ENCODE data around the gene HTR3C. TPM values are rescaled to one million over a fixed set of nuclear protein-coding genes. Genes with fewer than 3 reads are reported as not detected.

Gene HTR3C
- total RNA-seq, 1 experiment from 2014 or later: not detected

DNA sequence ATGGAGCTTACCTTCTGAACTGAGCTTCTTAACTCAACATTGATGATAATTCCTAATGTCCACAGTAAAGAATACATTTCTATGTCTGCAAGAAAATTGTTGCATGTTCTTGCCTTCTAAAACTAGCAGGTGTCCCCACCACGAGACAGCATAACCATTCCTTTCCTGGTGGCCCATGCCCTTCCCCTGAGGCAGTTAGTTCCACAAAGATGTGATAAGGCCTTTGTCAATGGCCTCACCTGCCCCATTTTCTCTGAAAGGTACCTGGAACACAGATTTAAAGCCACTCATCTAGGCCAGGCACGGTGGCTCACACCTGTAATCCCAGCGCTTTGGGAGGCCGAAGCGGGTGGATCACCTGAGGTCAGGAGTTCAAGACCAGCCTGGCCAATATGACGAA lies 23.1 kb downstream of the HTR3C start:
- peaks cover 5 to 7% of the 10 kb centered on the region in 2 experiments for H3K4me1 Mint-ChIP-seq
- Histone ChIP-seq H3K4me2 (ENCODE audit: insufficient read depth, insufficient read length, low read length) (no peak overlapping the region), H2BK15ac (ENCODE audit: low read depth, low read length) (no peak overlapping the region), H2AK5ac (ENCODE audit: insufficient read length, low read length) (no peak overlapping the region), H4K5ac (ENCODE audit: insufficient read length, low read depth, low read length) (no peak overlapping the region), H2AFZ (ENCODE audit: low read length) (no peak overlapping the region), H4K91ac (ENCODE audit: insufficient read length, low read depth, low read length) (no peak overlapping the region), H3K79me1 (ENCODE audit: insufficient read depth, low read depth, low read length, poor library complexity, severe bottlenecking) (no peaks in the 10 kb centered on the region), H3K79me2 (ENCODE audit: insufficient read depth, low read length) (no peaks in the 10 kb centered on the region), H3K9ac (ENCODE audit: extremely low read depth, insufficient read length, low read length) (no peak overlapping the region), H4K20me1 (ENCODE audit: control insufficient read depth, insufficient read depth, insufficient read length) (no peaks in the 10 kb centered on the region), H3K23me2 (ENCODE audit: insufficient read length, low read depth, low read length, poor library complexity, severe bottlenecking) (no peaks in the 10 kb centered on the region), H3K27me3 (ENCODE audit: insufficient read depth, low read length) (no peaks in the 10 kb centered on the region), H3K14ac (ENCODE audit: insufficient read depth, low read length) (no peak overlapping the region), H2BK12ac (ENCODE audit: insufficient read length, low read depth, low read length) (no peak overlapping the region), H2BK120ac (ENCODE audit: low read depth, low read length, poor library complexity, severe bottlenecking) (no peak overlapping the region), H2BK5ac (ENCODE audit: insufficient read length, low read length) (no peak overlapping the region), H3K56ac (ENCODE audit: insufficient read length, low read depth, low read length) (no peak overlapping the region), H3T11ph (ENCODE audit: low read length) (no peak overlapping the region), H3K4ac (ENCODE audit: low read depth, low read length) (no peak overlapping the region), H3K4me1 (ENCODE audit: insufficient read depth, low read length) (no peaks in the 10 kb centered on the region), H2BK20ac (ENCODE audit: low read depth, low read length, poor library complexity, severe bottlenecking) (no peak overlapping the region), H3K9me3 (ENCODE audit: control insufficient read depth, low read depth, low read length) (no peaks in the 10 kb centered on the region), H3K27ac (ENCODE audit: insufficient read length, low read depth, low read length) (no peak overlapping the region), H3K18ac (ENCODE audit: insufficient read length, low read depth, low read length) (no peak overlapping the region), H4K8ac (replicated peaks; ENCODE audit: insufficient read length, low read depth, low read length) (no peak overlapping the region), H3K23ac (ENCODE audit: insufficient read length, low read depth, low read length) (no peak overlapping the region)
- H3K27me3 Mint-ChIP-seq (ENCODE audit: low read depth): no peaks in the 10 kb centered on the region
- TF ChIP-seq, protein P1, sequence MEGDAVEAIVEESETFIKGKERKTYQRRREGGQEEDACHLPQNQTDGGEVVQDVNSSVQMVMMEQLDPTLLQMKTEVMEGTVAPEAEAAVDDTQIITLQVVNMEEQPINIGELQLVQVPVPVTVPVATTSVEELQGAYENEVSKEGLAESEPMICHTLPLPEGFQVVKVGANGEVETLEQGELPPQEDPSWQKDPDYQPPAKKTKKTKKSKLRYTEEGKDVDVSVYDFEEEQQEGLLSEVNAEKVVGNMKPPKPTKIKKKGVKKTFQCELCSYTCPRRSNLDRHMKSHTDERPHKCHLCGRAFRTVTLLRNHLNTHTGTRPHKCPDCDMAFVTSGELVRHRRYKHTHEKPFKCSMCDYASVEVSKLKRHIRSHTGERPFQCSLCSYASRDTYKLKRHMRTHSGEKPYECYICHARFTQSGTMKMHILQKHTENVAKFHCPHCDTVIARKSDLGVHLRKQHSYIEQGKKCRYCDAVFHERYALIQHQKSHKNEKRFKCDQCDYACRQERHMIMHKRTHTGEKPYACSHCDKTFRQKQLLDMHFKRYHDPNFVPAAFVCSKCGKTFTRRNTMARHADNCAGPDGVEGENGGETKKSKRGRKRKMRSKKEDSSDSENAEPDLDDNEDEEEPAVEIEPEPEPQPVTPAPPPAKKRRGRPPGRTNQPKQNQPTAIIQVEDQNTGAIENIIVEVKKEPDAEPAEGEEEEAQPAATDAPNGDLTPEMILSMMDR (conservative IDR thresholded peaks at IDR 0.05): no peak
- DNase-seq: no peak
- no CpG with 5 or more reads among the region's 6 CpGs for WGBS (ENCODE audit: extremely low coverage, insufficient read length, low lambda C conversion rate)
- peaks cover 3 to 4% of the 10 kb centered on the region in 2 experiments for H3K9me3 Mint-ChIP-seq
- no peak overlapping the region for H3K27ac Mint-ChIP-seq
- H3K4me3 Mint-ChIP-seq: no peak overlapping the region
- peaks cover 2 to 3% (median 2%) of the 10 kb centered on the region in 3 experiments; a peak in 3 of 7 replicates for H3K36me3 Mint-ChIP-seq (ENCODE audit: insufficient read depth in 1 of 3, low read depth in 3 of 3)
